Epidermal melanocyte (primary cell): ENCODE measurements around the gene SH3D19.
"Not testable (repeated sequence)": the region's sequence is repeated elsewhere in the genome, so short reads cannot be mapped to it uniquely, and the experiment has no call there.

Experiments used
- DNase-seq: peaks from one replicate; pipeline ENCODE4 v3.0.0; 2011; ENCODE audit warnings: low spot score; ENCODE audit not compliant: insufficient read length

The SH3D19 gene

GRCh38 chr4:151268905-151269304, 56.5 kb downstream of the SH3D19 start:
- DNase-seq: not testable (repeated sequence)

GRCh38 chr4:151267822-151268535, 57.4 kb downstream of the SH3D19 start:
- DNase-seq: no peak

GRCh38 chr4:151267104-151267503, 58.3 kb downstream of the SH3D19 start:
- no peak for DNase-seq

- DNase-seq: no peak
Observed at GRCh38 chr4:151266497-151266896, 58.9 kb downstream of the SH3D19 start.

- DNase-seq: no peak
Observed at GRCh38 chr4:151263455-151263854, 62.0 kb downstream of the SH3D19 start.

- DNase-seq: no peak
Observed at GRCh38 chr4:151260526-151260925, 64.9 kb downstream of the SH3D19 start.

GRCh38 chr4:151259752-151260151, 65.7 kb downstream of the SH3D19 start:
- DNase-seq: no peak

GRCh38 chr4:151257704-151258103, 67.7 kb downstream of the SH3D19 start:
- no peak for DNase-seq

GRCh38 chr4:151256134-151256533, 69.3 kb downstream of the SH3D19 start:
- DNase-seq: no peak

- not testable (repeated sequence) for DNase-seq
Observed at GRCh38 chr4:151255680-151256079, 69.7 kb downstream of the SH3D19 start.

- DNase-seq: not testable (repeated sequence)
Observed at GRCh38 chr4:151255226-151255625, 70.2 kb downstream of the SH3D19 start.

GRCh38 chr4:151251603-151252304, 73.7 kb downstream of the SH3D19 start:
- DNase-seq: no peak

- DNase-seq: no peak
Observed at GRCh38 chr4:151250706-151251105, 74.7 kb downstream of the SH3D19 start.

GRCh38 chr4:151248519-151248918, 76.9 kb downstream of the SH3D19 start:
- no peak for DNase-seq

GRCh38 chr4:151247395-151247794, 78.0 kb downstream of the SH3D19 start:
- no peak for DNase-seq

GRCh38 chr4:151246742-151247141, 78.7 kb downstream of the SH3D19 start:
- no peak for DNase-seq

- DNase-seq: no peak
Observed at GRCh38 chr4:151242305-151242704, 83.1 kb downstream of the SH3D19 start.

- no peak for DNase-seq
Observed at GRCh38 chr4:151239608-151240007, 85.8 kb downstream of the SH3D19 start.

GRCh38 chr4:151238477-151238876, 86.9 kb downstream of the SH3D19 start:
- DNase-seq: no peak

GRCh38 chr4:151236036-151236435, 89.4 kb downstream of the SH3D19 start:
- DNase-seq: no peak

GRCh38 chr4:151235373-151235772, 90.0 kb downstream of the SH3D19 start:
- DNase-seq: not testable (repeated sequence)

- DNase-seq: no peak
Observed at GRCh38 chr4:151233600-151233999, 91.8 kb downstream of the SH3D19 start.
